ENCODE data around the gene PHYKPL.

The PHYKPL gene

DNA sequence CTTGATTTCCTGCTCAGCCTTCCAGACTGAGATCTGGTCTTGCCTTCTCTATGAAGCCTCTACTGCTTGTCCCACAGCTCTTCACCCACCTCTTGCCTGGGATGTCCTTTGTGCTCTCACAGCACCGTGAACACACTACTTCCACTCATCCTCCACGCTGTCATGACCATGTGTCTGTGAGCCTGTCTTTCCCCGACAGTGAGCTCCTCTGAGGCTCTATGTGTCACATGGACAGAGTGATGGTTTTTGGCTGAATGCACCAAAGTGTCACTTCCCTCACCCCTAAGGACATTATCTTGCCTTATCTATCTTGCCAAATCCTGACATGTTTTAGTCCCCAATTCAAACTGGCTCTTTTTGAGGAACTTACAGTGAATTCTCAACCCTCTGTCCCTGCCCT lies 11.3 kb downstream of the PHYKPL start:
- in situ Hi-C loops (cut with MboI; ENCODE audit: low pct_unique_long_range_greater_than_20kb, low sequenced_read_pairs, unreplicated experiment): no loop called here
- no peak for DNase-seq (ENCODE audit: low spot score)
- TF ChIP-seq, protein P1, sequence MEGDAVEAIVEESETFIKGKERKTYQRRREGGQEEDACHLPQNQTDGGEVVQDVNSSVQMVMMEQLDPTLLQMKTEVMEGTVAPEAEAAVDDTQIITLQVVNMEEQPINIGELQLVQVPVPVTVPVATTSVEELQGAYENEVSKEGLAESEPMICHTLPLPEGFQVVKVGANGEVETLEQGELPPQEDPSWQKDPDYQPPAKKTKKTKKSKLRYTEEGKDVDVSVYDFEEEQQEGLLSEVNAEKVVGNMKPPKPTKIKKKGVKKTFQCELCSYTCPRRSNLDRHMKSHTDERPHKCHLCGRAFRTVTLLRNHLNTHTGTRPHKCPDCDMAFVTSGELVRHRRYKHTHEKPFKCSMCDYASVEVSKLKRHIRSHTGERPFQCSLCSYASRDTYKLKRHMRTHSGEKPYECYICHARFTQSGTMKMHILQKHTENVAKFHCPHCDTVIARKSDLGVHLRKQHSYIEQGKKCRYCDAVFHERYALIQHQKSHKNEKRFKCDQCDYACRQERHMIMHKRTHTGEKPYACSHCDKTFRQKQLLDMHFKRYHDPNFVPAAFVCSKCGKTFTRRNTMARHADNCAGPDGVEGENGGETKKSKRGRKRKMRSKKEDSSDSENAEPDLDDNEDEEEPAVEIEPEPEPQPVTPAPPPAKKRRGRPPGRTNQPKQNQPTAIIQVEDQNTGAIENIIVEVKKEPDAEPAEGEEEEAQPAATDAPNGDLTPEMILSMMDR (IDR thresholded peaks at IDR 0.05; ENCODE audit: extremely low read depth, insufficient read depth, missing control alignments): no peak

DNA sequence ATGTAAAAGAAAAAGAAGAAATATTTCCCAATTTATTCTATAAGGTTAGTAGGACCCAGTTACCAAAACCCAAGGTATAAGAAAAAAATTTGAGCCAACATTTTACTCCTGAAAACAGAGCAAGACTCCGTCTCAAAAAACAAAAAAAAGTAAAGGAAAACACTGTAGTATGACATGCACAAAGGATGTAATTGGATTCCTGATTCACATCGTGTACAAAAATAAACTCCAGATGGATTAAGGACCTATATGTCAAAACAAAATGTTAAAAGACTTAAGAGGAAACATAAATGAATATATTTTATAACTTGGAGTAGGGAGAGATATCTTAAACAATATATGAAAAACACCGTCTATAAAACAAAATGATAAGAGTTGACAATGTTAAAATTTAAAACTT lies 13.8 kb downstream of the PHYKPL start:
- DNase-seq (ENCODE audit: low spot score): no peak
- TF ChIP-seq, protein P1 (IDR thresholded peaks at IDR 0.05; ENCODE audit: extremely low read depth, insufficient read depth, missing control alignments): no peak
- in situ Hi-C loops (cut with MboI; ENCODE audit: low pct_unique_long_range_greater_than_20kb, low sequenced_read_pairs, unreplicated experiment): no loop called here

DNA sequence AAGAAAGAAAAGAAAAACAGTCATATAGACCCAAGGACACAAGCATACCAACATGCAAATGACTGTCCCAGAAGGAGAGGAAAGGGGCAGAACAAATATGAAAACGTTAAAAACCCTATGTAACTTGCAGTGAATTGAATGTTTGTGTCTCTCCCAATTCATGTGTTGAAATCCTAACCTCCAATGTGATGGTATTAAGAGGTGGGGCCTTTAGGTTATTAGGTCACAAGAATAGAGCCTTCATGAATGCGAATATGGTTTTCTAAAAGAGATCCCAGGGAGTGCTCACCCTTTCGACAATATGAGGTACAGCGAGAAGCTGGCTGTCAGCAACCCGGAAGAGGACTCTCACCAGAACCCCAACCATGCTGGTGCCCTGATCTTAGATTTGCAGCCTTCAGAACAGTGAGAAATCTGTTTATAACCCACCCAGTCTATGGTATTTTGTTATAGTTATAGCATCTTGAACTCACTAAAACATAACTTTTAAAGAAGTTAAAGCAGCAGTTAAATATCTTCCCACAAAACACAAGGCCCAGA lies 14.3 kb downstream of the PHYKPL start:
- DNase-seq (ENCODE audit: low spot score): no peak
- in situ Hi-C loops (cut with MboI; ENCODE audit: low pct_unique_long_range_greater_than_20kb, low sequenced_read_pairs, unreplicated experiment): no loop called here
- TF ChIP-seq, protein P1 (IDR thresholded peaks at IDR 0.05; ENCODE audit: extremely low read depth, insufficient read depth, missing control alignments): no peak

DNA sequence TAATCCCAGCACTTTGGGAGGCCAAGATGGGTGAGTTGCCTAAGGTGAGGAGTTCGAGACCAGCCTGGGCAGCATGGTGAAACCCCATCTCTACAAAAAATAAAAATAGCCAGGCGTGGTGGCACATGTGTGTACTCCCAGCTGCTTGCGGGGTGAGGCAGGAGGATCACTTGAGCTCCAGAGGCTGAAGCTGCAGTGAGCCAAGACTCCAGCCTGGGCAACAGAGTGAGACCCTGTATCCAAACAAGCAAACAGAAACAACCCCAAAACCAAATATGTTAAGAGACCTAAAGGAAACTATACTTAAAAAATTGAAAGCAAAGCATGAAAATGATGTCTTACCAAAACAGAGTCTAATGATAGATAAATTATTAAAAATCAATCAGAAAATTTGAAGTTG lies 15.8 kb downstream of the PHYKPL start:
- in situ Hi-C loops (cut with MboI; ENCODE audit: low pct_unique_long_range_greater_than_20kb, low sequenced_read_pairs, unreplicated experiment): no loop called here
- TF ChIP-seq, protein P1 (IDR thresholded peaks at IDR 0.05; ENCODE audit: extremely low read depth, insufficient read depth, missing control alignments): no peak
- no peak for DNase-seq (ENCODE audit: low spot score)

DNA sequence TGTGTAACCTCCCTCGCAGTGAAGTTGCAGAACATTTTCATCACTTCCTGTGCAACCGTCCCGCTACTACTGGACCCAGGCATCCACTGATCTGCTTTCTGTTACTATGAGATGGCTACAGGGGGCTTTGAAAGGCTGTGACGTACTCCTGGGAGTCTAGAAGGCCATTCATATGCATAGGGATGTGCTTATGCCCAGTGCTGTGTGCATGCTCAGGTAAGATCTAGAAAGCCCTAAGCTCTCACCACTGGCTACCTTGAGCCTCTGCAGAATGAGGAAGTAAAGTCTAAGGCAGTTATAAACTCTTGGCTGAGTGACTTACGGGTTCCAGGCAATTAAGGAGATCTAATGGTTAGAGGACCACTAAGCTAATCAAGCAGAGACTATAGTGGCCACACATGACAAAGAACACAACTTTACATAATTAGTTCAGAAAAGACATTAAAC lies 16.5 kb downstream of the PHYKPL start:
- TF ChIP-seq, protein P1 (IDR thresholded peaks at IDR 0.05; ENCODE audit: extremely low read depth, insufficient read depth, missing control alignments): no peak

DNA sequence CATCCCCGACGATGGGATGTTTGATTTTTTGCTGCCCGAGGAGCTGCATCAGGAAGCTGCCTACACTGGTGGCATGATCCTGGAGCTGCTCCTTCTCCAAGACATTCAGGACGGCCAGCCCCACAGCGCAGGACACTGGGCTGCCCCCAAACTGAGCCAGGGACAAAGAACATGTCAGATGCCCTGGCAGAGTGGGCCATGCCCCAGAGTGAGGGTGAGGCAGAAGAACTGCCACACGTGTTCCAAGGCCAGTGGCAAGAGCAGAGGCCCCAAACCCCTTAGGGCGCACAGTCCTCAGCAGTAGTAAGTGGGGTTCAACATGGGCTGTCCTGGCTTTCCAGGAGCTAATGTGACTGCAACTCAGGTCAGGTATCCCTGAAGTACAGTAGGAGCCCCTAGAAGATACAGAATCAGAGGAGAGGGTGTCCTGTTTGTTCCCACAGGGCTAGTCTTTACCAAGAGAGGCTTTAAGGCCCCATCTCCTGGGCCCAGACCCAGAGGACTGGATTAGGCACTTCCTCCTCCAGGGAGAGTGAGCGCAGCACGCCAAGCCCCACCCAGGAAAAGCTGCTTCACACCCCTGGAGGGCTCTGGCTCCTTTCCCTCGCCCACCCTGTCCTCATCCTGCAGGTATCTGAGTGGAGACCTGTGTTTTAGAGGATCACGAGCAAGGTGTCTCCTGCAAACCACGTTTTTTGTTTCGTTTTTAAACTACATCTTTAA lies 17.2 kb downstream of the PHYKPL start:
- in situ Hi-C loops (cut with MboI; ENCODE audit: low pct_unique_long_range_greater_than_20kb, low sequenced_read_pairs, unreplicated experiment): no loop called here
- DNase-seq (ENCODE audit: low spot score): no peak
- TF ChIP-seq, protein P1 (IDR thresholded peaks at IDR 0.05; ENCODE audit: extremely low read depth, insufficient read depth, missing control alignments): no peak

More for the DNA sequence above, 16.5 kb downstream of the PHYKPL start:
- no peak for DNase-seq (ENCODE audit: low spot score)
- in situ Hi-C loops (cut with MboI; ENCODE audit: low pct_unique_long_range_greater_than_20kb, low sequenced_read_pairs, unreplicated experiment): no loop called here
